ENCODE measurements around the gene KIF5A. TPM values are rescaled to one million over a fixed set of nuclear protein-coding genes. Genes with fewer than 3 reads are reported as not detected.

The KIF5A gene
- total RNA-seq, 1 donor from 2014 or later = 0.08 TPM

DNA sequence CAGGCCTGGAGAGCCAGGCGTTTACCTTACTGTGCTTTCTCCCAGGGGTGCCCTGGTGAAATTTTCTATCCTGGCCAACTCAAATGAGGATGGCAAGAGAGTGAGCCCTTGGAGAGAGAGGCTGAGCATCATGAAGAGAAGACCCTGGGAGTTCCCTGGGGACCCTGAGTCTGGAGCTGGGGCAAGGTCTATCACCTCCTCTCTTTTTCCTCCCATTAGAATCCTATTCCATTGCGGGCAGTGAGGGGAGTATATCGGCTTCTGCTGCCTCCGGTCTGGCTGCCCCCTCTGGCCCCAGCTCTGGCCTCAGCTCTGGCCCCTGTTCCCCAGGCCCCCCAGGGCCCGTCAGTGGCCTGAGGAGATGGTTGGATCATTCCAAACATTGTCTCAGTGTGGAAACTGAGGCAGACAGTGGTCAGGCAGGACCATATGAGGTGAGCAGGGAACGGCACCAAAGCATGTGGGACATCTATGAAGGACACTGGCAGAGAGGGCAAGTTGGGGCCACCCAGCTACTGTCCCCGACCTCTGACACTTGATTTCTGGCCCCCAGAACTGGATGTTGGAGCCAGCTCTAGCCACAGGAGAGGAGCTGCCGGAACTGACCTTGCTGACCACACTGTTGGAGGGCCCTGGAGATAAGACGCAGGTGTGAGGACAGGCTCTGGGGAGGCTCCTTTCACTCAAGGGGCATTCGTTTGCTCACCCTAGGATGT is 63.0 kb downstream of the KIF5A start:
- intact Hi-C loops (cut with micrococcal nuclease) = no loop called here
- no peak for DNase-seq
- peak overlapping the region; percentile 90 for H3K27ac ChIP-seq (replicated peaks)
- peaks cover 91% of the 10 kb centered on the region for H3K4me1 ChIP-seq
- TF ChIP-seq, protein P1, sequence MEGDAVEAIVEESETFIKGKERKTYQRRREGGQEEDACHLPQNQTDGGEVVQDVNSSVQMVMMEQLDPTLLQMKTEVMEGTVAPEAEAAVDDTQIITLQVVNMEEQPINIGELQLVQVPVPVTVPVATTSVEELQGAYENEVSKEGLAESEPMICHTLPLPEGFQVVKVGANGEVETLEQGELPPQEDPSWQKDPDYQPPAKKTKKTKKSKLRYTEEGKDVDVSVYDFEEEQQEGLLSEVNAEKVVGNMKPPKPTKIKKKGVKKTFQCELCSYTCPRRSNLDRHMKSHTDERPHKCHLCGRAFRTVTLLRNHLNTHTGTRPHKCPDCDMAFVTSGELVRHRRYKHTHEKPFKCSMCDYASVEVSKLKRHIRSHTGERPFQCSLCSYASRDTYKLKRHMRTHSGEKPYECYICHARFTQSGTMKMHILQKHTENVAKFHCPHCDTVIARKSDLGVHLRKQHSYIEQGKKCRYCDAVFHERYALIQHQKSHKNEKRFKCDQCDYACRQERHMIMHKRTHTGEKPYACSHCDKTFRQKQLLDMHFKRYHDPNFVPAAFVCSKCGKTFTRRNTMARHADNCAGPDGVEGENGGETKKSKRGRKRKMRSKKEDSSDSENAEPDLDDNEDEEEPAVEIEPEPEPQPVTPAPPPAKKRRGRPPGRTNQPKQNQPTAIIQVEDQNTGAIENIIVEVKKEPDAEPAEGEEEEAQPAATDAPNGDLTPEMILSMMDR (IDR thresholded peaks at IDR 0.05; ENCODE audit: borderline replicate concordance) = no peak
- peak overlapping the region; percentile 87 for H3K4me3 ChIP-seq
- H3K27me3 ChIP-seq (ENCODE audit: low read depth) = peaks cover 12% of the 10 kb centered on the region
- no peaks in the 10 kb centered on the region for H3K9me3 ChIP-seq (replicated peaks)
- peaks cover 29% of the 10 kb centered on the region for H3K36me3 ChIP-seq

DNA sequence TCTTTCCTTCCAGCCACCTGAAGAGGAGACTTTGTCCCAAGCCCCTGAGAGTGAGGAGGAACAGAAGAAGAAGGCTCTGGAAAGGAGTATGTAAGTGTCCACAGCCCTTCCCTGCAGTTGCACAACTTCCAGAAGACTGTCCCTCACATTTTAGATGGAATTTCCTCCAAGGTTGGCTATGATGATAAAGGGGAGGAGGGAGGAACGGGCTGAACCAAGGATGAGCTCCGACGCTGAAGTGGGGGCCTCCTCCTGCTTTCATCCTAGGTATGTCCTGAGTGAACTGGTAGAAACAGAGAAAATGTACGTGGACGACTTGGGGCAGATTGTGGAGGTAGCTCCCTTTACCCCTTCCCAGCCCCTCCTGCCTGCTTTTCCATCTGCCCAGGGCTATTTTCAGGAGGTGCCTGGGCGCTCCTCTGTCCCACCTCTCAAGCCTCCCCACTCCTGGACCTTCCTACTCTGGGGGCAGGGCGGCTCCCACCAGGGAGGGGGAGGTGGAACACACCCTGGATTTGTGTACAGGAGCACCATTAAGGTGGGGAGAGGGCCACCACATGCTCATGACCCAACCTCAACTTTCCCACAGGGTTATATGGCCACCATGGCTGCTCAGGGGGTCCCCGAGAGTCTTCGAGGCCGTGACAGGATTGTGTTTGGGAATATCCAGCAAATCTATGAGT is 63.7 kb downstream of the KIF5A start:
- peaks cover 29% of the 10 kb centered on the region for H3K36me3 ChIP-seq
- intact Hi-C loops (cut with micrococcal nuclease) = no loop called here
- TF ChIP-seq, protein P1 (IDR thresholded peaks at IDR 0.05; ENCODE audit: borderline replicate concordance) = no peak
- peaks cover 15% of the 10 kb centered on the region for H3K27me3 ChIP-seq (ENCODE audit: low read depth)
- peak overlapping the region; percentile 90 for H3K27ac ChIP-seq (replicated peaks)
- peaks cover 88% of the 10 kb centered on the region for H3K4me1 ChIP-seq
- H3K4me3 ChIP-seq = peak overlapping the region; percentile 87
- no peak for DNase-seq
- no peaks in the 10 kb centered on the region for H3K9me3 ChIP-seq (replicated peaks)

DNA sequence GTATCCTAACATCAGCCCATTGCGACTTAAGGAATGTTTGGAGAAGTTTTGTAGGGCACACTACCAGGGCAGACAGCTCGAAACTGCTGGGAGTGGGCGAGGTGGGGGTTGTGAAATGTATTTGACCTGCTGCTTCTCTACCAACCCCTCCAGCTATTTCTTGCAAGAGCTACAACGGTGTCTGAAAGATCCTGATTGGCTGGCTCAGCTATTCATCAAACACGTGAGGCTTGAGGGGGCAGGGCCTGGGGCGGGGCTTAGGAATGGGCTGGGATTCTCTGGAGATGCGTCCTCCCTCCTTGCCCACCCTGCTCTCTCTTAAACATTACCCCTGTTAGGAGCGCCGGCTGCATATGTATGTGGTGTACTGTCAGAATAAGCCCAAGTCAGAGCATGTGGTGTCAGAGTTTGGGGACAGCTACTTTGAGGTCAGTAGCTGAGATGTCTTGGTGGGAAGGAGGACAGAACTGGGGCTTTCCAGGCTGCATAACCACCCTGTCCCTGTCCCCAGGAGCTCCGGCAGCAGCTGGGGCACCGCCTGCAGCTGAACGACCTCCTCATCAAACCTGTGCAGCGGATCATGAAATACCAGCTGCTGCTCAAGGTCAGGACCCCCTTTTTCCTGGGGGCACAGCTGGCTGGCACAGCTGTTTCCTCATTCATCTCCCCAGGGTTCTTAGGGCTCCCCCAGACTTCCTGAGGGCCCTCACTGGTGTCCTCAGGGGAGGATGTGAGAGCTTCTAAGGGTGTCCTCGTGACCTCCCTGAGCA is 64.5 kb downstream of the KIF5A start:
- TF ChIP-seq, protein P1 (IDR thresholded peaks at IDR 0.05; ENCODE audit: borderline replicate concordance) = no peak
- intact Hi-C loops (cut with micrococcal nuclease) = no loop called here
- peak overlapping the region; percentile 87 for H3K4me3 ChIP-seq
- H3K27me3 ChIP-seq (ENCODE audit: low read depth) = peaks cover 19% of the 10 kb centered on the region
- peaks cover 29% of the 10 kb centered on the region for H3K36me3 ChIP-seq
- peaks cover 85% of the 10 kb centered on the region for H3K4me1 ChIP-seq
- H3K27ac ChIP-seq (replicated peaks) = peak overlapping the region; percentile 46
- H3K9me3 ChIP-seq (replicated peaks) = no peaks in the 10 kb centered on the region
- DNase-seq = peak; percentile 47

DNA sequence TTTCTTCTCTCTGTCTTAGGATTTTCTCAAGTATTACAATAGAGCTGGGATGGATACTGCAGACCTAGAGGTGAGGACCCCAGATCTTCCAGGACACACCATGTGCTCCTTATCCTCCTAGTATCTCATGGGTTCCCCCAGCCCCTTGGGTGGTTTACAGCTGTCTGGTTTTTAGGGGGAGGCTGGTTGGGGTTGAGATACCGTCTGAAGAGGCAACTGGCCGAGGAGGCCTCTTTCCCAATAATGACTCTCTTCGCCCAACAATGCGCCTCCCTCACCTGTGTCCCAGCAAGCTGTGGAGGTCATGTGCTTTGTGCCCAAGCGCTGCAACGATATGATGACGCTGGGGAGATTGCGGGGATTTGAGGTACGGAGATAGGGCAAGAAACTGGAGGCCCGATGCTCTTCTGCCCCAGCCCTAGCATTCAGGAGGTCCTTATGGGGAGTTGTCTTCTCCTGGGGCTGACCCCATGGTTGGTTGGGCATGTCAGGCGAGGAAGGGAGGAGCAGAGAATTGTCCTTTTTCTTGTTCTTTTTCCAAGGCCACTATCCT is 65.2 kb downstream of the KIF5A start:
- no peaks in the 10 kb centered on the region for H3K9me3 ChIP-seq (replicated peaks)
- DNase-seq = no peak
- H3K4me1 ChIP-seq = peaks cover 85% of the 10 kb centered on the region
- peaks cover 26% of the 10 kb centered on the region for H3K27me3 ChIP-seq (ENCODE audit: low read depth)
- H3K27ac ChIP-seq (replicated peaks) = peak overlapping the region; percentile 78
- intact Hi-C loops (cut with micrococcal nuclease) = no loop called here
- peaks cover 29% of the 10 kb centered on the region for H3K36me3 ChIP-seq
- H3K4me3 ChIP-seq = peak overlapping the region; percentile 87
- TF ChIP-seq, protein P1 (IDR thresholded peaks at IDR 0.05; ENCODE audit: borderline replicate concordance) = no peak

DNA sequence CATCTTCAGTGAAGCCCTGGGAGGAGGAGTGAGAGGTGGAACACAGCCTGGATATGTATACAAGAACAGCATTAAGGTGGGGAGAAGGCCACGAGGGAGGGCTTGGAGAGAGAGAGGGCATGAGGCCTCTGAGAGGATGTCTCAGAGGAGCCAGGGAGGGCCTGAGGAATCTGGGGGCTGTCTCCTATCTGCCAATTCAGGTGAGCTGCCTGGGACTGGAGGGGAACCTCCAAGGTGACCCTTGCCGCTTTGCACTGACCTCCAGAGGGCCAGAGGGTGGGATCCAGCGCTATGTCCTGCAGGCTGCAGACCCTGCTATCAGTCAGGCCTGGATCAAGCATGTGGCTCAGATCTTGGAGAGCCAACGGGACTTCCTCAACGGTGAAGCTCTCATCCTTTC is 65.8 kb downstream of the KIF5A start:
- Histone ChIP-seq H3K4me3 (peak overlapping the region; percentile 87), H3K9me3 (replicated peaks) (no peaks in the 10 kb centered on the region)
- DNase-seq = no peak

More for the DNA sequence above, 65.8 kb downstream of the KIF5A start:
- TF ChIP-seq, protein P1 (IDR thresholded peaks at IDR 0.05; ENCODE audit: borderline replicate concordance) = no peak
- Histone ChIP-seq H3K4me1 (peaks cover 85% of the 10 kb centered on the region), H3K36me3 (peaks cover 29% of the 10 kb centered on the region), H3K27me3 (ENCODE audit: low read depth) (peaks cover 32% of the 10 kb centered on the region), H3K27ac (replicated peaks) (peak overlapping the region; percentile 78)
- intact Hi-C loops (cut with micrococcal nuclease) = no loop called here
